Tibial nerve (tissue), 4 donors: ENCODE measurements around the gene TRAF7.

Source experiments
- CTCF ChIP-seq, 5 experiments: fragments of 200-600 bp in 3 of 5; fragments of 450-650 bp in 2 of 5; sonication (generic) in 3 of 5; IDR thresholded peaks; one replicate each; pipeline ENCODE4 v1.5.1; 2016 to 2019; ENCODE audit warnings: antibody characterized with exemption in 5 of 5, mild to moderate bottlenecking in 3 of 5, moderate library complexity in 2 of 5
- EP300 ChIP-seq, 2 donors: sonication (generic); formaldehyde crosslinking; IDR thresholded peaks; one replicate each; pipeline ENCODE4 v1.6.1; 2017; ENCODE audit warnings: antibody characterized with exemption in 2 of 2, mild to moderate bottlenecking in 1 of 2

DNA sequence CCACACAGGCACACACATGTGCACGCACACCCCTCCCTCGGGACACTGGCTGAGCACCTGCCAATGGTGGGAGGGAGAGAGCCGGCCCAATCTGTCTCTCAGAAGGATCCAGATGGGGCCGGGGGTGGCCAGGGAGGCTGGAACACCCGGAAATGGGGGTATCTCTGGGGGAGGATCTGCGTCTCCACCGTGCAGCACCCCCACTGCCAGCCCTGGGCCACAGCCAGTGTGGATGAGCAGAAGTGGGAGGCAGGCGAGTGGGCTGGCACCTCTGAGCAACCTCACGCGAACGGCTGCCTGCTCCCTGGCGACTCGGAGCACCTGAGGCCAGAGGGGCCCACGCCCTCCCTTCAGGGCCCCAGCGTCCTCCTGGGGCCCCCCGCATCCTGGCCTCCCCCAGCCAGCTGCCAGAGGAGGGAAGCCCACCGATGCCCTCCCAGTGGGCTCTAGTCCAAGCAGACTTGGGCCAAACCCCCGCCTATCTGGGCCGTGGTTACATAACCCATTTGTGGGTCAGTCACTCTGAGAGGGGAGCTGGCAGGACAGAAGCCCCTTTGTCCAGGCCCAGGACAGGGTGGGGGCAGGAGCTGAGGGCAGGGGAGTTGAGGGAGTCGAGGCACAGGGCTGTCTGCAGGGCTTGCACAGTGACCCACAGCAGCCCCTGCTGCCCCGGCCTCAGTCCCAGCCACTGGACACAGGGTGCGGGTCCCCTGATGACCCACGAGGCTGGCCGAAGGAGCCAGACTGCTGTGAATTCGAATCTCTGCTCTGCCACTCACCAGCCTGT lies 35.3 kb downstream of the TRAF7 start:
- no peak for TF ChIP-seq EP300 (IDR thresholded peaks at IDR 0.05)
- TF ChIP-seq CTCF (IDR thresholded peaks at IDR 0.05), result no peak
